HepG2 (cell line): Measurements from ENCODE around the gene POC1B. TPM values are rescaled to one million over a fixed set of nuclear protein-coding genes. Genes with fewer than 3 reads are reported as not detected.

Experiments used
- AKAP8 ChIP-seq: sonication (generic); formaldehyde crosslinking; IDR thresholded peaks from 2 replicates; pipeline ENCODE4 v1.5.1; 2020; ENCODE audit warnings: mild to moderate bottlenecking, missing genetic modification reagents
- CHD2 ChIP-seq: IDR thresholded peaks from 2 replicates; pipeline ENCODE4 v1.6.1; 2011; ENCODE audit warnings: low read depth, low read length, improper control_type of control experiment
- CREB1 ChIP-seq, 2 experiments: fragments of 450-650 bp in 1 of 2; IDR thresholded peaks; 2 replicates each; pipeline ENCODE4 v1.6.1; 2016 to 2017; ENCODE audit warnings: control low read depth in 1 of 2, mild to moderate bottlenecking in 1 of 2, missing compliant biosample characterization in 1 of 2, missing genetic modification characterization in 1 of 2
- FOXP4 ChIP-seq: sonication (generic); formaldehyde crosslinking; IDR thresholded peaks from 2 replicates; pipeline ENCODE4 v1.4.0; 2020; ENCODE audit warnings: missing genetic modification reagents
- FUBP1 ChIP-seq: sonication (generic); formaldehyde crosslinking; IDR thresholded peaks from 2 replicates; pipeline ENCODE4 v1.5.1; 2020; ENCODE audit warnings: missing genetic modification reagents, mild to moderate bottlenecking, borderline replicate concordance
- MTA1 ChIP-seq: sonication (generic); formaldehyde crosslinking; IDR thresholded peaks from 2 replicates; pipeline ENCODE4 v1.4.0; 2020; ENCODE audit warnings: missing genetic modification reagents, mild to moderate bottlenecking, borderline replicate concordance
- PAX8 ChIP-seq: sonication (generic); formaldehyde crosslinking; IDR thresholded peaks from 2 replicates; pipeline ENCODE4 v1.8.0; 2022; ENCODE audit warnings: mild to moderate bottlenecking, missing genetic modification reagents, borderline replicate concordance
- PHB2 ChIP-seq: fragments of 450-650 bp; IDR thresholded peaks from 2 replicates; pipeline ENCODE4 v1.6.1; 2018; ENCODE audit not compliant: partially characterized antibody
- RFX1 ChIP-seq: fragments of 450-650 bp; IDR thresholded peaks from 2 replicates; pipeline ENCODE4 v1.6.1; 2017
- SMAD3 ChIP-seq: sonication (generic); formaldehyde crosslinking; IDR thresholded peaks from 2 replicates; pipeline ENCODE4 v1.4.0; 2020; ENCODE audit warnings: missing genetic modification reagents
- ZKSCAN8 ChIP-seq: IDR thresholded peaks from 2 replicates; pipeline ENCODE4 v1.6.1; 2016; ENCODE audit warnings: borderline replicate concordance, missing genetic modification reagents, missing compliant biosample characterization
- ZNF224 ChIP-seq: sonication (generic); formaldehyde crosslinking; IDR thresholded peaks from 2 replicates; pipeline ENCODE4 v1.5.0; 2020; ENCODE audit warnings: mild to moderate bottlenecking, missing genetic modification reagents
- ZNF230 ChIP-seq: sonication (generic); formaldehyde crosslinking; IDR thresholded peaks from 2 replicates; pipeline ENCODE4 v1.4.0; 2020; ENCODE audit warnings: mild to moderate bottlenecking, missing genetic modification reagents
- ZNF280B ChIP-seq: sonication (generic); formaldehyde crosslinking; IDR thresholded peaks from 2 replicates; pipeline ENCODE4 v1.5.0; 2020; ENCODE audit warnings: missing genetic modification reagents, mild to moderate bottlenecking, borderline replicate concordance
- ZNF329 ChIP-seq: sonication (generic); formaldehyde crosslinking; IDR thresholded peaks from 2 replicates; pipeline ENCODE4 v1.9.0; 2021; ENCODE audit warnings: low read depth, mild to moderate bottlenecking, missing genetic modification reagents
- ZNF431 ChIP-seq: sonication (generic); formaldehyde crosslinking; IDR thresholded peaks from 2 replicates; pipeline ENCODE4 v1.9.0; 2022; ENCODE audit warnings: missing genetic modification reagents, low read depth, mild to moderate bottlenecking, borderline replicate concordance
- ZNF468 ChIP-seq: sonication (generic); formaldehyde crosslinking; IDR thresholded peaks from 2 replicates; pipeline ENCODE4 v1.8.0; 2022; ENCODE audit warnings: mild to moderate bottlenecking, moderate library complexity, missing genetic modification reagents
- ZNF709 ChIP-seq: sonication (generic); formaldehyde crosslinking; IDR thresholded peaks from 2 replicates; pipeline ENCODE4 v1.5.0; 2020; ENCODE audit warnings: mild to moderate bottlenecking, missing genetic modification reagents
- polyA plus RNA-seq, 8 experiments: library from polyadenylated mRNA; depleted of rRNA in 3 of 8; stranded (reverse) in 7 of 8; unstranded in 1 of 8; fragments of >200 nt; fragmentation: Illumina TruSeq in 4 of 8; extraction: Trizol in 4 of 8; gene quantifications; 2 replicates each; pipeline versions ENCODE4 v1.2.1 to v1.2.3, GENCODE V29; 2011 to 2016; ENCODE audit warnings: low read depth in 4 of 8, missing spikeins in 1 of 8, mixed read lengths in 1 of 8; ENCODE audit not compliant: insufficient read depth in 1 of 8
- total RNA-seq, 5 experiments: library from RNA; depleted of rRNA; stranded (reverse); fragments of >200 nt; fragmentation: Illumina TruSeq; extraction: Trizol; gene quantifications; 2 replicates each; pipeline ENCODE4 v1.2.3, GENCODE V29; 2016; ENCODE audit warnings: low read depth in 1 of 5
- TF ChIP-seq, protein P1 (sequence below): sonication (generic); formaldehyde crosslinking; IDR thresholded peaks from 2 replicates; pipeline ENCODE4 v1.5.0; 2020; ENCODE audit warnings: mild to moderate bottlenecking, low read depth, missing genetic modification reagents, borderline replicate concordance
- TF ChIP-seq, protein P2 (sequence below): sonication (generic); formaldehyde crosslinking; IDR thresholded peaks from 2 replicates; pipeline ENCODE4 v1.5.0; 2020; ENCODE audit warnings: missing genetic modification reagents
- TF ChIP-seq, protein P3 (sequence below): IDR thresholded peaks from 2 replicates; pipeline ENCODE4 v1.6.1; 2016; ENCODE audit warnings: mild to moderate bottlenecking, missing biosample characterization, missing genetic modification reagents

POC1B gene
- total and polyA plus RNA-seq, 2 of the 13 experiments (the other 11 are each of a cell fraction or from before 2014, with no cell fraction given): 9.3 to 11.0 TPM

DNA sequence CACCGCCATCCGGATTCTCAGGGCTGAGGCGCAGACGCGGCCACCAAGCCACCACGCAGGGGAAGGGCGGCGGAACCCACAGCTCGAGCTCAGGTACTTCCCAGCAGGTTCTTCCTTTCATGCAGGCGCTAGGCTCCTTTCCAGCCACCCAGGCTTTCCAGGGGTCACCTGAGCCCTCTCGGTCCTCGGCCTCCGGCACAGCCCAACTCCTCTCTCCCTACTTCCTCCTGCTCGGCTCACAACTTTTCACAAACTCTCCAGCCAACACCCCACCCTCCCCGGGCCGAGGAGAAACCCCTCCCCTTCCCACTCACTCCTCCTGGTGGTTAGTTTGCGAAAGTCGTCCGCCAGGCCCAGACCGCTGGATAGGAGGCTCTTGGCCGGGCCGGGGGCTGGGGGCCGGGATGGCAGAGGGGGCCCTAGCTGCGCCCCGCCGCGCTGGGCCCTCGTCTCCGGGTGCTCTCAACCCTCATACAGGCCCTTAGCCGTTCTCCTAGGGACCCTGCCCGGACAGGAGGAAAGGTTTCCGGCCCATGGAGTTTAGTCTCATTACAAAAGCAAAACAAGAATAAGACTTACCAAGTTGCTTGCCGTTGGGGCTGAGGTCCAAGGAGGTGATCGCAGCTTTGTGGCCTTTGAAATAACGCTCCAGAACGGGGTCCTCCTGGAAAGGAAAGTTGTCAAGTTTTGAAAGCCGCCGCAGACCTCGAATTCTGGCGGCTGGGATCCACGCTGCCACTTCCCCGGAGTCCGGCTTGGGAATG is 1.1 kb downstream of the POC1B start, which contains the start of gene GALNT4 (continued):
- TF ChIP-seq AKAP8: no peak
- TF ChIP-seq ZNF709 (CRISPR knock-in tag): no peak
- TF ChIP-seq ZNF329 (CRISPR knock-in tag): 0 out of 2 replicates have a peak, but pooled peaks have one; percentile 44
- no peak for TF ChIP-seq ZNF224
- TF ChIP-seq PHB2: no peak
- peak; percentile 24; the same call in 1 of the 2 replicates for TF ChIP-seq FOXP4
- TF ChIP-seq PAX8 (CRISPR knock-in tag): no peak
- TF ChIP-seq ZNF431 (CRISPR knock-in tag): no peak; the same call in 1 of the 2 replicates
- TF ChIP-seq, protein P1, sequence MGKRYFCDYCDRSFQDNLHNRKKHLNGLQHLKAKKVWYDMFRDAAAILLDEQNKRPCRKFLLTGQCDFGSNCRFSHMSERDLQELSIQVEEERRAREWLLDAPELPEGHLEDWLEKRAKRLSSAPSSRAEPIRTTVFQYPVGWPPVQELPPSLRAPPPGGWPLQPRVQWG: no peak
- no peak for TF ChIP-seq CHD2
- TF ChIP-seq RFX1: no peak
- TF ChIP-seq CREB1 (IDR thresholded peaks at IDR 0.05): no peak
- no peak for TF ChIP-seq CREB1 (CRISPR knock-in tag; IDR thresholded peaks at IDR 0.05)
- TF ChIP-seq, protein P2, sequence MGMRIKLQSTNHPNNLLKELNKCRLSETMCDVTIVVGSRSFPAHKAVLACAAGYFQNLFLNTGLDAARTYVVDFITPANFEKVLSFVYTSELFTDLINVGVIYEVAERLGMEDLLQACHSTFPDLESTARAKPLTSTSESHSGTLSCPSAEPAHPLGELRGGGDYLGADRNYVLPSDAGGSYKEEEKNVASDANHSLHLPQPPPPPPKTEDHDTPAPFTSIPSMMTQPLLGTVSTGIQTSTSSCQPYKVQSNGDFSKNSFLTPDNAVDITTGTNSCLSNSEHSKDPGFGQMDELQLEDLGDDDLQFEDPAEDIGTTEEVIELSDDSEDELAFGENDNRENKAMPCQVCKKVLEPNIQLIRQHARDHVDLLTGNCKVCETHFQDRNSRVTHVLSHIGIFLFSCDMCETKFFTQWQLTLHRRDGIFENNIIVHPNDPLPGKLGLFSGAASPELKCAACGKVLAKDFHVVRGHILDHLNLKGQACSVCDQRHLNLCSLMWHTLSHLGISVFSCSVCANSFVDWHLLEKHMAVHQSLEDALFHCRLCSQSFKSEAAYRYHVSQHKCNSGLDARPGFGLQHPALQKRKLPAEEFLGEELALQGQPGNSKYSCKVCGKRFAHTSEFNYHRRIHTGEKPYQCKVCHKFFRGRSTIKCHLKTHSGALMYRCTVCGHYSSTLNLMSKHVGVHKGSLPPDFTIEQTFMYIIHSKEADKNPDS (CRISPR knock-in tag): no peak
- TF ChIP-seq, protein P3, sequence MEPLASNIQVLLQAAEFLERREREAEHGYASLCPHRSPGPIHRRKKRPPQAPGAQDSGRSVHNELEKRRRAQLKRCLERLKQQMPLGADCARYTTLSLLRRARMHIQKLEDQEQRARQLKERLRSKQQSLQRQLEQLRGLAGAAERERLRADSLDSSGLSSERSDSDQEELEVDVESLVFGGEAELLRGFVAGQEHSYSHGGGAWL (CRISPR knock-in tag): peak; percentile 77
- TF ChIP-seq ZNF280B: peak; percentile 63; the same call in 1 of the 2 replicates
- TF ChIP-seq MTA1 (CRISPR knock-in tag): no peak
- no peak for TF ChIP-seq SMAD3 (CRISPR knock-in tag)
- TF ChIP-seq FUBP1 (CRISPR knock-in tag): no peak
- TF ChIP-seq ZNF230 (CRISPR knock-in tag): no peak
- TF ChIP-seq ZNF468: no peak
- peak; percentile 23; the same call in 1 of the 2 replicates for TF ChIP-seq ZKSCAN8
